H1 (cell line): ENCODE results near the gene PDHX. TPM values are rescaled to one million over a fixed set of nuclear protein-coding genes. Genes with fewer than 3 reads are reported as not detected.

ENCODE experiments used
- CTCF ChIA-PET: fragments of 300-600 bp; sonication (Branson Sonifier 250); formaldehyde crosslinking; loops from one replicate; lab custom pipeline; 2021; ENCODE audit not compliant: partially characterized antibody; lab: Charles Lee
- POLR2A ChIA-PET: fragments of 300-600 bp; sonication (Branson Sonifier 250); formaldehyde crosslinking; loops from one replicate; lab custom pipeline; 2021; ENCODE audit warnings: inconsistent platforms; ENCODE audit not compliant: partially characterized antibody; lab: Charles Lee
- DNase-seq, 2 experiments: peaks; one replicate each; pipeline versions ENCODE4 v3.0.0 to v3.0.0-alpha.2; 2010 to 2022; ENCODE audit warnings: low spot score in 2 of 2, low read depth in 1 of 2, mixed read lengths in 1 of 2
- FAIRE-seq: peaks from 2 replicates; lab custom pipeline; 2011; peaks lifted over from hg19 to GRCh38; lab: Jason Lieb, UNC
- H2AFZ ChIP-seq: 2 replicates; pipeline ENCODE4 v1.8.1; 2012; ENCODE audit warnings: low read length, inconsistent platforms
- H2AK5ac ChIP-seq: 2 replicates; pipeline ENCODE4 v1.6.1; 2013; ENCODE audit warnings: low read depth, low read length
- H2BK120ac ChIP-seq: replicated peaks from 2 replicates; pipeline ENCODE3; 2013; ENCODE audit warnings: low read depth, low read length, inconsistent platforms
- H2BK12ac ChIP-seq: 2 replicates; pipeline ENCODE4 v1.6.1; 2013; ENCODE audit warnings: low read depth, low read length
- H2BK15ac ChIP-seq: 2 replicates; pipeline ENCODE4 v1.6.1; 2013; ENCODE audit warnings: low read length
- H2BK20ac ChIP-seq: 2 replicates; pipeline ENCODE4 v1.6.1; 2013; ENCODE audit warnings: low read length
- H2BK5ac ChIP-seq: 2 replicates; pipeline ENCODE4 v1.6.1; 2013; ENCODE audit warnings: low read depth, low read length
- H3K14ac ChIP-seq: 2 replicates; pipeline ENCODE4 v1.6.1; 2013; ENCODE audit warnings: inconsistent platforms; ENCODE audit not compliant: insufficient read length
- H3K18ac ChIP-seq: 2 replicates; pipeline ENCODE4 v1.6.1; 2013; ENCODE audit warnings: low read length; ENCODE audit errors: extremely low read depth
- H3K23ac ChIP-seq: 2 replicates; pipeline ENCODE4 v1.6.1; 2013; ENCODE audit warnings: inconsistent platforms; ENCODE audit not compliant: insufficient read length
- H3K23me2 ChIP-seq: 2 replicates; pipeline ENCODE4 v1.6.1; 2013; ENCODE audit warnings: low read depth, low read length
- H3K27ac ChIP-seq: 2 replicates; pipeline ENCODE4 v1.6.1; 2011; ENCODE audit warnings: low read depth, low read length, inconsistent platforms
- H3K27me3 ChIP-seq, 4 experiments: replicated peaks in 1 of 4; 1 replicate in 1 of 4; 2 replicates in 3 of 4; pipeline versions ENCODE4 v1.6.1 to v1.8.1; 2011 to 2013; ENCODE audit warnings: low read length in 3 of 4, mild to moderate bottlenecking in 3 of 4, inconsistent platforms in 2 of 4, mixed read lengths in 2 of 4, moderate library complexity in 1 of 4; ENCODE audit not compliant: control insufficient read depth in 3 of 4, insufficient read depth in 3 of 4; ENCODE audit errors: extremely low read depth in 1 of 4
- H3K36me3 ChIP-seq, 4 experiments: 2 replicates each; pipeline versions ENCODE4 v1.6.1 to v1.8.1; 2011 to 2013; ENCODE audit warnings: mild to moderate bottlenecking in 4 of 4, low read length in 3 of 4, moderate library complexity in 2 of 4, control low read depth in 1 of 4, inconsistent platforms in 1 of 4; ENCODE audit not compliant: insufficient read depth in 4 of 4, control insufficient read depth in 2 of 4
- H3K4ac ChIP-seq: replicated peaks from 2 replicates; pipeline ENCODE3; 2013; ENCODE audit warnings: low read length, low read depth, mixed read lengths, inconsistent platforms; ENCODE audit not compliant: insufficient read length
- H3K4me1 ChIP-seq, 4 experiments: replicated peaks in 1 of 4; 1 replicate in 1 of 4; 2 replicates in 3 of 4; pipeline versions ENCODE4 v1.6.1 to v1.8.1; 2011 to 2013; ENCODE audit warnings: low read length in 3 of 4, inconsistent platforms in 2 of 4, mixed read lengths in 1 of 4; ENCODE audit not compliant: insufficient read depth in 4 of 4, control insufficient read depth in 3 of 4
- H3K4me2 ChIP-seq, 2 experiments: 2 replicates each; pipeline versions ENCODE4 v1.6.1 to v1.8.1; 2011 to 2013; ENCODE audit warnings: low read depth in 2 of 2, low read length in 2 of 2, control low read depth in 1 of 2, inconsistent platforms in 1 of 2, mild to moderate bottlenecking in 1 of 2; ENCODE audit not compliant: insufficient read depth in 1 of 2
- H3K4me3 ChIP-seq, 4 experiments: fragments of 200-600, 300-600 bp in 1 of 4; sonication (generic), shearing (Covaris generic), sonication (Bioruptor Twin) in 1 of 4; 2 replicates each; pipeline versions ENCODE4 v1.5.1 to v1.8.1; 2011 to 2016; ENCODE audit warnings: low read length in 4 of 4, low read depth in 3 of 4, control low read depth in 2 of 4, inconsistent platforms in 2 of 4, mild to moderate bottlenecking in 2 of 4, mixed read lengths in 1 of 4, moderate library complexity in 1 of 4; ENCODE audit not compliant: insufficient read depth in 2 of 4; ENCODE audit errors: extremely low read depth in 1 of 4
- H3K56ac ChIP-seq: replicated peaks from 2 replicates; pipeline ENCODE3; 2013; ENCODE audit warnings: low read depth, mild to moderate bottlenecking, mixed read lengths, low read length, inconsistent platforms; ENCODE audit not compliant: insufficient read length
- H3K79me1 ChIP-seq: 2 replicates; pipeline ENCODE4 v1.6.1; 2013; ENCODE audit warnings: low read depth, low read length, control low read depth
- H3K79me2 ChIP-seq, 2 experiments: 2 replicates each; pipeline versions ENCODE4 v1.6.1 to v1.8.1; 2012 to 2013; ENCODE audit warnings: low read length in 2 of 2, mild to moderate bottlenecking in 2 of 2, inconsistent platforms in 1 of 2; ENCODE audit not compliant: insufficient read depth in 2 of 2, control insufficient read depth in 1 of 2
- H3K9ac ChIP-seq, 4 experiments: replicated peaks in 1 of 4; 1 replicate in 1 of 4; 2 replicates in 3 of 4; pipeline versions ENCODE4 v1.6.1 to v1.8.1; 2011 to 2013; ENCODE audit warnings: low read depth in 3 of 4, low read length in 3 of 4, control low read depth in 2 of 4, mild to moderate bottlenecking in 2 of 4, moderate library complexity in 2 of 4, inconsistent platforms in 1 of 4; ENCODE audit errors: extremely low read depth in 1 of 4
- H3K9me3 ChIP-seq, 2 experiments: 2 replicates each; pipeline versions ENCODE4 v1.6.1 to v1.8.1; 2012 to 2013; ENCODE audit warnings: mild to moderate bottlenecking in 2 of 2, moderate library complexity in 2 of 2, control low read depth in 1 of 2, inconsistent platforms in 1 of 2, low read depth in 1 of 2, low read length in 1 of 2, mixed read lengths in 1 of 2; ENCODE audit not compliant: insufficient read depth in 2 of 2
- H4K20me1 ChIP-seq, 2 experiments: replicated peaks in 1 of 2; 2 replicates each; pipeline versions ENCODE3 to v1.8.1; 2011 to 2013; ENCODE audit warnings: inconsistent platforms in 2 of 2, low read length in 2 of 2, mild to moderate bottlenecking in 1 of 2; ENCODE audit not compliant: insufficient read depth in 2 of 2, control insufficient read depth in 1 of 2
- H4K5ac ChIP-seq: 2 replicates; pipeline ENCODE4 v1.6.1; 2013; ENCODE audit warnings: low read length, low read depth, mixed read lengths, inconsistent platforms; ENCODE audit not compliant: insufficient read length
- H4K8ac ChIP-seq: 2 replicates; pipeline ENCODE4 v1.8.0; 2013; ENCODE audit warnings: mild to moderate bottlenecking, moderate library complexity, low read length, inconsistent platforms; ENCODE audit not compliant: insufficient read depth; ENCODE audit errors: extremely low read depth
- H4K91ac ChIP-seq: replicated peaks from 2 replicates; pipeline ENCODE3; 2013; ENCODE audit warnings: low read length, mixed read lengths, inconsistent platforms; ENCODE audit not compliant: insufficient read length
- CREB1 ChIP-seq: IDR thresholded peaks from 2 replicates; pipeline ENCODE4 v1.6.1; 2012; ENCODE audit warnings: inconsistent platforms
- KDM1A ChIP-seq: fragments of 200-600, 300-600 bp; sonication (generic); IDR thresholded peaks from 2 replicates; pipeline ENCODE4 v1.7.1; 2016; ENCODE audit warnings: mild to moderate bottlenecking, low read length, borderline replicate concordance
- WGBS, 2 experiments: shearing (Covaris generic) in 1 of 2; methylation state at CpG; one replicate each; pipeline versions ENCODE4 v1.1.6 to v1.1.7; 2013 to 2015; ENCODE audit warnings: low lambda C conversion rate in 2 of 2, mixed read lengths in 2 of 2, inconsistent platforms in 1 of 2, low coverage in 1 of 2, missing lambda C conversion rate in 1 of 2; ENCODE audit not compliant: insufficient replicate concordance in 2 of 2, insufficient coverage in 1 of 2, insufficient read length in 1 of 2; ENCODE audit errors: extremely low coverage in 1 of 2, missing lambda C conversion rate in 1 of 2; 5-methylcytosine and 5-hydroxymethylcytosine counted together
- polyA plus RNA-seq, 7 experiments: library from polyadenylated mRNA; depleted of rRNA in 3 of 7; stranded (reverse) in 5 of 7; unstranded in 2 of 7; fragments of >200 nt in 5 of 7; fragments of 200-250 nt in 2 of 7; gene quantifications; 1 replicate in 5 of 7; 2 replicates in 1 of 7; 4 replicates in 1 of 7; pipeline versions ENCODE4 v1.2.1 to v1.2.3, GENCODE V29; 2011 to 2013; ENCODE audit warnings: missing spikeins in 2 of 7, mixed read lengths in 2 of 7
- total RNA-seq: library from RNA; stranded (reverse); fragmentation: NEBNext Ultra II Directional; extraction: Animal tissue kit (Norgen Biotek cat#: 25700); gene quantifications from 2 replicates; pipeline ENCODE4 v1.2.1, GENCODE V29; 2021

PDHX gene
- total and polyA plus RNA-seq, 2 of the 8 experiments (the other 6 are each of a cell fraction or from before 2014, with no cell fraction given): 12.4 to 51.9 TPM

GRCh38 chr11:34924714-34925113, 8.3 kb downstream of the PDHX start:
- no peak overlapping the region for H3K4ac ChIP-seq
- H3K27me3 ChIP-seq: no peaks in the 10 kb centered on the region
- DNase-seq (no peak), FAIRE-seq (no peak)
- H3K9ac ChIP-seq: no peak overlapping the region
- POLR2A ChIA-PET: interaction anchor here (3.6 kb wide), 1 partner anchor 8 kb away, joined by 23 read pairs; the partner anchor contains the start of genes APIP and PDHX
- H3K23ac ChIP-seq: no peak overlapping the region
- no peak overlapping the region for H3K56ac ChIP-seq
- no peak overlapping the region for H3K4me2 ChIP-seq
- H3K9me3 ChIP-seq: no peaks in the 10 kb centered on the region
- H2AFZ ChIP-seq: no peak overlapping the region
- TF ChIP-seq CREB1 (no peak), KDM1A (no peak)
- no peaks in the 10 kb centered on the region; the same call in 1 of the 2 replicates for H3K79me1 ChIP-seq
- H3K27ac ChIP-seq: no peak overlapping the region
- WGBS, 2 experiments: 84% methylated on average over 3 of the region's 3 CpGs; no CpG with 5 or more reads in 1 of the 2 experiments
- no peak overlapping the region for H2BK120ac ChIP-seq
- H4K8ac ChIP-seq: no peak overlapping the region
- no peak overlapping the region for H3K14ac ChIP-seq
- H3K4me3 ChIP-seq: no peak overlapping the region
- no peak overlapping the region for H4K91ac ChIP-seq
- no peak overlapping the region for H2BK5ac ChIP-seq
- H3K4me1 ChIP-seq: peaks cover 0 to 3% (median under 1%) of the 10 kb centered on the region in 4 experiments; a peak in 2 of 7 replicates
- CTCF ChIA-PET: interaction anchor here (0.6 to 3.8 kb wide), 4 partner anchors 11 to 469 kb away, joined by 3 to 31 read pairs (median 10); no protein-coding TSS in a partner anchor
- H3K36me3 ChIP-seq: peaks cover 0 to 2% (median 0%) of the 10 kb centered on the region in 4 experiments; a peak in 1 of 8 replicates
- H3K18ac ChIP-seq: no peak overlapping the region
- H2AK5ac ChIP-seq: no peak overlapping the region
- H2BK12ac ChIP-seq: no peak overlapping the region
- H4K5ac ChIP-seq: no peak overlapping the region
- no peak overlapping the region for H2BK15ac ChIP-seq
- H4K20me1 ChIP-seq: peaks cover 0 to 2% of the 10 kb centered on the region in 2 experiments
- no peak overlapping the region for H2BK20ac ChIP-seq
- no peaks in the 10 kb centered on the region; the same call in 1 of the 2 replicates for H3K23me2 ChIP-seq
- H3K79me2 ChIP-seq: peaks cover under 1 to 91% of the 10 kb centered on the region in 2 experiments; a peak in 3 of 4 replicates
